ENCODE results near the gene IGSF5. TPM values are rescaled to one million over a fixed set of nuclear protein-coding genes. Genes with fewer than 3 reads are reported as not detected.

Gene IGSF5
- total RNA-seq, 1 experiment from 2014 or later, result 0.13 TPM

DNA sequence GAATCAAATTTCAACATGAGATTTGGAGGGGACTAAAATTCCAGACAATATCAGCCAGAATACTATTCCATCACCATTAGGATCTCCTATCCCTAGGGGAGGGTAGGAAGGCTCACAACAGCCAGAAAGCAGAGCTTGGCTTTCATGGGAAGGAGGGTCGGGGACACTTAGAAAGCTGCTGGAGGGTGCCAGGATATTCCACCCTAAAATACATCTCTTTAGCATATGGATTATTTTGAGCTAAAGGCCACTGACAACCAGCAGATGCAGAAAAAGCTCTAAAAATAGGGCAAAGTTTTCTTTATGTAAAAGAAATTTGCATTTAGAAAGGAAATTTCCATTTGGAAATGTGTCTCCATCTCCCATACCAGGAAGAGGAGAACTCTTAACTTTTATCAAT lies 68.0 kb downstream of the IGSF5 start:
- DNase-seq (ENCODE audit: low read depth), result no peak

DNA sequence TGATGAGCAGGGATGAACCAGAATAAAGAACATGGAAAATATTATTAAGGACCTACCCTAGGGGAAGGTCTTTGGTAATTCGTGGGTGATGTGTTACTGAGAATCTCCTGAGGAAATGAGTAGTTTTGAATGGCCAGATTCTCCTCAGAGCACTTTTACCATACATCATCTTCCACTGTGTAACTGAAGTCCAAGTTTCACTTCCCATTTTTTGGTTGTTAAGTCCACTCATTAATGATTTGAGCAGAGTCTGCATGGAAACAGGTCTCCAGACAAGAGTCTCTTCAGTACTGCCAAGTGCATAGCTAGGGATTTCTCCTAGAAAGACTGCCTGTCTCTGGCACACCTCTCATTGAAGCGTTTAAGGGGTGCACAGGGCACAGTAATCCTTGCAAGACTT lies 73.6 kb downstream of the IGSF5 start:
- DNase-seq (ENCODE audit: low read depth), result no peak

DNA sequence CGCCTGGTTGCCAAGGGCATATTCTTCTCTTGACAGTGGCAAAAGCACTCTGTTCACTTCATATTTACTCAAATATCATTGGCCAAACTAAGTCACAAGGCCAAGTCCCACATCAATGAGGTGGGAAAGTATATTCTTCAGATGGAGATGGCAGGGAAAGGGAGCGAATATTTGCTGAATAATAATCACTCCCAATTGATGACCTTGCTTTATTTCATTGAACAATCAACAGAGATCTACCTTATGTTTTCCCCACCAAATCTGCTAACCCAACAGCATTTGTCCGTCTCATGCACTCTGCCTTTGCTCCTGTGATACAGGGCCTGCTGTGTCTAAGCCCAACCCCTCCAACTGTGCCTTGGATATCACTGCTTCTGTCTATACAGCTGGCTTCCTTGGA lies 77.1 kb downstream of the IGSF5 start:
- DNase-seq (ENCODE audit: low read depth), result no peak

DNA sequence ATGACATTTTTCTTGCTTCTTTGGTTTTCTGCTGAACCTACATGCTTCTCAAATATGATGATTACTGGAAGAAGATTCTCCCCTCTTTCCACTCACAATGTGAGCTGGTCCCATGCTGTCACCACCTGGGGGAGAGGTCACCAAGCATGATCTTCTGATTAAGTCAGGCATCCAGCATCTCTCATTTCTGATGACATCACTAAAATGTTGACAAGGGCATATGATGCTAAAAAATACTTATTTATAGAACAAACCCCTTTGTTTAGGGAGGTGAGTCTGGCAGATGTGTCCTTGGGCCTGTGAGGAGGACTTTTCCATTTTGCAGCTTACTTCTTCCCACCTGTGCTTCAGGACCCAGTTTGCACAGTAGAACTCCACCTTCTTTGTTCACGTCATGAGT lies 80.3 kb downstream of the IGSF5 start:
- DNase-seq (ENCODE audit: low read depth), result no peak

DNA sequence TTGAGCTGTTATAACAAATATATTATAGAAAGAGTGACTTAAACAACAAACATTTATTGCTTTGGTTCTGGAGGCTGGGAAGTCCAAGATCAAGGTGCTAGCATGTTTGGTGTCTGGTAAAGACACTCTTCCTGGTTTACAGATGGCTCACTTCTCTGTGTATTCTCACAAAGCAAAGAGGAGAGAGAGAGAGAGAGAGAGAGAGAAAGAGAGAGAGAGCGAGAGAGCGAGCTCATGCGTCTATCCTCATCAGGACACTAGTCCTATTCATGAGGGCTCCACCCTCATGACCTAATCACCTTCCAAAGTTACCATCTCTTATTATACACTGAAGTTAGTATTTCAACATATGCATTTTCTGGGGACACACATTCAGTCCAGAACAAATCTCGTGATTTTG lies 89.6 kb downstream of the IGSF5 start:
- no peak for DNase-seq (ENCODE audit: low read depth)

DNA sequence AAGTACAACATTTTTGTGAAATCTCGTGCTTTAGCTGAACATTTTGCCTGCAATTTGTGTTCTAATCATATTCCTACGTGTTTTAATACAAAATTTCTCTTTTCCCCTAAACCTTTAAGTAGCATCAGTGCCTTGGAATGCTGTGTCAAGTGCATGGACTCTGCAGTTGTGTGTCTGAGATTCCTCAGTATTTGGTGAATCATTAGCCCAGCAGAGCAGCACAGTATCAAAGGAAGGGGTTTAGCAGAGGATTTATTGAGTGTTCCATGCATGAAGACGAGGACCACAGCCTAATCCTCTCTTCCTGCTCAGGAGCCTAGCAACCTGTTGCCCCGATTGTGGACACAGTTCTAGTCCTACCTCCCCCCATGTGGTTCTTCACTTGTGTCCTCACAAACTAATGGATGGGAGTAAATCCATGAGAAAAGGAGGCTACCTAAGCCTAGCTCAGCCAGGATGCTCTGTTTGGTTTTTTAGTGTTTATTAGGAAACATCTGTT lies 92.9 kb downstream of the IGSF5 start:
- DNase-seq (ENCODE audit: low read depth), result no peak

DNA sequence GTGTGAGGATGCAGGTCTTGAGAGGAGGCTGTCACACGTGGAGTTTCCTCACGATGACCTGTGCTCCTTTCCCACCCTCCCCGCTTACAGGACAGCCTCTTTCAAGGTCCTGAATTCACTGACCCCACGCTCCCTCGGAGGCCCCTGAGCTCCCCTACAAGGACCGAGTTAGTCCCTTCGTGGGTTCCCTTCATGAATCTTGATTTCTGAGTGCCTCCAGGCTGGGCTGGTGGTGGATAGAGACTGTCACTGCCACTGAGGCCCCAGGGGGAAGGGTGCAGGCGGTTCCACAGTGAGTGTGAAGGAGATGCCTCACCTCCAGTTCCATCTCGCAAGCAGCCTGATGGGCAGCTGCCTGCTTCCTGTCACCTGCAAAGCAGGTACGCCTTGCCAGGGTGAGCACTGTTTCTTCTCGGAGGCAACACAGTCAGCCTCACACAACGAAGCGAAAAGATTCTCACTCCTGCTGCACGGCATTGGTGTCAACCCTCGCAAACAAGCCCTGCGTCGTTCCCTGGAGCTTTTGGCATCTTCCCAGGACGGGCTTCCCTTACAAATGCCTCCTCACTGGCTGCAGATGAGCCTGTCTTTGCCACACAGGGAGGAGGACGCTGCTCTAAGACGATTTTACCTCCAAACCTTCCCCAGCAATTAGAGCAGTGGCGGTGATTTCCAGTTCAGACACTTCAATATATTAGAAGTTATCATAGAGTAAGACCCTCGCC lies 95.6 kb downstream of the IGSF5 start:
- DNase-seq (ENCODE audit: low read depth), result no peak

DNA sequence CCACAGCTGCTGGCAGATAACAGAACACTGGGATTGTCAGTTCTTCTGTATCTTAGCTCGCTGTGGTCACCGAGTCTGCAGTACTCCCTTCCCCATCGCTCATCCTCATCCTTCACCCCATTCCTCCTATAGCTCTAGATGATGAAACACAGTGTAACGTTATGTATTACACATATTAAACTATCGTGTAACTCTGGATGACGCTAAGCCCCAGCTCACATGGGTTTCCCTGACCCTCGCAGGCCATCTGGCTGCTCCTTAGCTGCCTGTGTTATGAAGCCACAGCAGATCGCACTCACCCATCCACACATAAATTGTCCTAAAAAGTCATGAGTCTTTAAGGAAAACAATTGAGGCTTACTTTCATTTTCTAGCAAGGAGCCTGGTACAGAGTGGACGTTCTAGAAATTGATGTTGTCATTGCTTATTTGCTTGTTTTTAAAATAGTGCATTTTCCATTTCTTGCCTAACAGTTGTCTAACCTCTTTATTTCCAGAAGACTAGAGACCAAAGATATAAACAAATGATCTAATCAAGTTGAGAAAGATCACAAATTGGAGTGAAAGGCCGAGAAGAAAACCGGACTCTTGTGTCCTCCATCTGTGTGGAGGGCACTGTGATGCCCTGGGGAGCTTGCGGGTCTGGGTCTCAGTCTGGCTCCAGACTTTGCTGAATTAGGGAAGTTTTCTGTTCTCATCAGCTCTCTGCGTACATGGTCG lies 97.9 kb downstream of the IGSF5 start:
- no peak for DNase-seq (ENCODE audit: low read depth)

DNA sequence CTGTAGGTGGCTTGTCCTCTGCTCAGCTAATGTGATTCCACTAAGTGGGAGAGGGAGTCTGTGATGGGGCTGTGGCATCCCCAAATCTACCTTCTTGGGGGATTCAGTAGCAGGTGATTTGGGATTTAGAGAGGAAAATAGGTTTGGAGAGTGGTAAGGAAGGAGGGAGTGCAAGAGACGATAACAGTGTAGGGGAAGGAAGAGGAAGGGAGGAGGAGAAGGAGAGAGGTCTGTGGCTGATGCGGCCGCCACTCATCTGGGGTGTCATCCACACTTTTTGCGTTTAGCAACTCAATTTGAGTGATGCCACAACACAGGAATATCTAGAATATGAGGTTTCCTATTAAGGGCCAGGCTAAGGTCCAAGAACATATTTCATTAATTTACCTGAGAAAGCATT lies 98.5 kb downstream of the IGSF5 start:
- DNase-seq (ENCODE audit: low read depth), result no peak

DNA sequence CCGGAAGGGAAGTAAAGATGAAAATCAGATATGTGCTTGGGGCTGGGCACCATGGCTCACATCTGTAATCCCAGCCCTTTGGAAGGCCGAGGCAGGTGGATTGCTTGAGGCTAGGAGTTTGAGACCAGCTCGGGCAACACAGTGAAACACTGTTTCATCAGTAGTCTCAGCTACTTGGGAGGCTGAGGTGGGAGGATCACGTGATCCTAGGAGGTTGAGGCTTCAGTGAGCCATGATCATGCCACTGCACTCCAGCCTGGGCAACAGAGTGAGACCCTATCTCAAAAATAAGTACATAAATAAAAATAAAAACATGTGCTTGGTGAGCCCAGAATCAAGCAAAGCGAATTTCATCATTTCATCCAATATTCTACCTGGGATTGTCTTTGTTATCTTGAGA lies 98.9 kb downstream of the IGSF5 start:
- no peak for DNase-seq (ENCODE audit: low read depth)

DNA sequence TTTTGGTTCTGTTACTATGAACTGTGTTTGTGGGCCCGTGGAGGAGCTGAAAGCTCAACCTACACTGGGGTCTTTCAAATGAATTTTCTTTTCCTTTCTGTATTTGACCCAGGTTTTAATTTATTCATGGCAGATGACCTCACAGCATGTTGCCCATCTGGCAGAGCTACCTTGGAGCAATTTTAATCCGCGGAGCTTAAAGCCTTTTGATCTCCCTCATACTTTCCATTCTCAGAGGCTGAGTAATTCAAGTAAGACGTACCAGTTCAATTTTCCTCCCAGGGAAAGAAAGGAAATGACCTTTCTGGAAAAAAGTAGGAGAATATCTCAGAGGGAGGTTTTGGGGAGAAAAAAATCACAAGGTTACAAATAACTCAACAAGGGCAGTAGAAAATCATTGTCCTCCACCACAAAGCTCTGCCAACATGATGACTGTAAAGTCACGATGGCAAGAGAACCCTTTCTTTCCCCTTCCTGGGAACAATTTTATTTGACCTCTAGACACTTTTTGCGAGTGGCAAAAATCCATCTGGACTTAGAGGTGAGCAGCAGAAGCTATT lies 100.7 kb downstream of the IGSF5 start:
- DNase-seq (ENCODE audit: low read depth), result peak; percentile 60

DNA sequence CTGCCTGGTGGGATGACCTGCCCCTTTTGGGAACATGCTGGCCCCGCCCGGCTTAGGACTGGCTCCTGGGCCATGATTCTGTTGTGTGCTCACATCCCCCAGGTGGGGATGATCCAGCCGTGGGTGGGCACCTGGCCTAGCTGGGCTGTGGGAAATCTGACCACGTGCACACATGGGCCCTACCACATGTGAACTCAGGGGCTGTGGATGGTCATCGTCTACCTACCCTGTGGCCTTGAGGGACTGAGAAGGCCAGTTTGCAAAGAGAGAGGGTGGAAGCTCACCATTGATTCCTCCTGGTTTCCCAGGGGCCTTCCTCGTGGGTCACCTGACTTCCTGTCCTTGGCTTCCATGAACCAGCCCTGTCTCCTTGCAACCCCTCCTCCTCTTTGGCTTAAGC lies 102.9 kb downstream of the IGSF5 start:
- DNase-seq (ENCODE audit: low read depth), result no peak

DNA sequence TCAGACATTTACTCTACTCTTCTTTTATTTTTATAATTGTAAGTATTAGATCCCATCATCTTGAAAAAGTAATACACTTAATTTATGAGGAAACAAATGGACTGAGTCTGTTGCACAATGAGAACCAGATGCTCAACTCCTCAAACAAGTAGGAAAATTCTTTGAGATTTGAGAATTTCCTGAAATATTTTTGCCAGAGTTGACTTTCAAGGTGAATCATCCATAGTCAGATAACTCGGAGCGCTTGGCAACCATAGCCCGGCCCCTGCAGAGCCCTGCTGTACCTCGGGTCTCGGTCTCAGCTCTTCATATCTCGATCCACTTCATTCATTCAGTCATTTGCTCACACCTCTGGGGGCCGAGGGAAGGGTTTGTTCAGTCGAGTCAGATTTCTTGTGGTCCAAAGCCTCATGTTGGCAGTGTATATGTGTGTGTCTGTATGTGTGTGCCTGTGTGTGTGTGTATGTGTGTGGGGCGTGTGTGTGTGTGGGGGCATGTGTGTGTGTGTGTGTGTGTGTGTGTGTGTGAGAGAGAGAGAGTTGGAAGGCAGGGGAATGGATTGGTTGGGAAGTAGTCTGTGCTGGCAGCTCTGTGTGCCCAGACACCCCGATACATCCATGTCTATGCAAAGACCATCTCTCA lies 104.2 kb downstream of the IGSF5 start:
- DNase-seq (ENCODE audit: low read depth), result peak; percentile 20

DNA sequence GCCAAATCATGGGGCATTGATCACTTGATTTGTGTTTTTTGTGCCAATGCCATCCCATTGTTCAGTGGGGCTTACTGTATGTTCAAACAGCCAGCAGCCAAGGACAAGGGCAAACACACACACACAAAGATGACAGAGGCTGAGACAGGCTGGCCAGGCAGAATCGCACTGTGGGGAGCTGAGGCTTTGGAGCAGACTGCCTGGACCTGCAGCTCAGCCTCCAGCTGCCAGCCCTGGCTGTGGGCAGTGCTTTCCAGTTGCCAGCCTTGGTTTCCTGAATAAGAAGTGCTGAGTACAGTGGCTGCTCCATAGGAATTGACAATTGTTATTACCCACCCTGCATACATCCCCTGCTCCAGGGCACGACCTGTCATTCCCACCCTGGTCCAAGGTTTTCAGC lies 105.3 kb downstream of the IGSF5 start:
- DNase-seq (ENCODE audit: low read depth), result no peak

DNA sequence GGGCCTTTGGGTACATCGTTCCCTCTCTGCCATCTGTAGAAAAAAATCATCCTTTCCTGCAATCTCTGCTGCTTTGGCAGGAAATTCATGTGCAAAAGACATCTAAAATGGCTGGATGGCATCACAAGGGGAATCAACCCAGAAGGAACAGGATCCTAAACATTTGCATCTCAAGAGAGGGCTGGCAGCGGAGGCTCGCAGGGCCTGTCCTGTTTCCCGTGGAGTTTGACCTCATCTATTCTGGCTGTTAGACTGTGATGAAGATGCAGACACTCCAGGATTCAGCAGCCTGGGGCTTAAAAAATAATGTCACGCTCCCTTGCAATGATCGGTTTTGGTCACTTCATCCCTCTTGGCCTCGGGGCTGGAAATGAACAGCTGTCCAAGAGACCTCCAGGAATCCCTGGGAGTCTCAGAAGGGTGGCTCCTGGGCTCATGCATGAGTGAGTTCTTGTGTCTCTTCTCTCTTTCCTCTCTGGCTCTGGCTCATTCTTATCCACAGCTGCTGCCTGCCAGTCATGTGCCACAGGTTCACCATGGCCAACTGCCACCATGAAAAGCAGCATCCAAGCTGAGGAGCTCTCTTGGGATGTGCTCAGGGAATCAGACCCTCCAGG lies 106.1 kb downstream of the IGSF5 start:
- DNase-seq (ENCODE audit: low read depth), result no peak

Other genes starting within 250 kb of the IGSF5 start
- gene B3GALT5, start 132.2 kb upstream of the IGSF5 start, total RNA-seq (2014; rRNA removed; shearing (Covaris generic)), result 2.2 and 3.5 TPM in 2 replicates
- gene PCP4, start 122.3 kb downstream of the IGSF5 start, total RNA-seq (2014; rRNA removed; shearing (Covaris generic)), result not detected in 2 replicates

Measured in HT1080 (cell line).